ENCODE measurements around the gene CBFA2T2.

DNA sequence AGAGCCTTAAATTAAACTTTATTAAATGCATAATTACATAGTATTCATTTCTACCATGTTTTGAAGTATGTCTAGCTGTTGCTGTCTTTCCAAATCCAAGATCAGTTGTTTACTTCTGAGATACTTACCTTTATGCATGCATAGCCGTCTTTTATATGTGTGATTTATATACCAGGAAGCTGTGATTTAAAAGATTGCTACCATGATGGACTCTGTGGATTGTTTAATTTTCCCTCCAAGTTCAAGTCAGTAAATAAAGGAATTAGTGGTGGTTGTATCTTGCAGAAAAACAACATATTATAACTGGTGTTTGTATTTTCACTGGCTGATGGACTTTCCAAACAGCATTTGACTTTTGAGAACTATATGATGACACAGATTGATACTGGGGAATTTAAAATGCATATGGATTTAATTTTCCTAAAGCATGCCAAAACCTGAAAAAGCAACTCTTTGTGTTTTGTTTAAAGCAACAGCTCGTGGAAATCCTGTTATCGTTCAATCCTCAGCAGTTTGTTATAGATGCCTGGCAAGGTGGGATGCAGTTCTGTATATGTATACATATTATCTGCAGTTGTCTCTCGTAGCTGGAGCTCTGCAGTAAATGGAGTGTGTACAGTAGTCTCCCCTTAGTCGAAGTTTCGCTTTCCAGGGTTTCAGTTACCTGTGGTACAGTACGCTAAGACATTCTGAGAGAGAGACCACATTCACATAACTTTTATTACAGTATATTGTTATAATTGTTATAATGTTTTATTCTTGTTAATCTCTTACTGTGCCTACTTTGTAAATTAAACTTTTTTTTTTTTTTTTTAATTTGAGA is 77.1 kb downstream of the CBFA2T2 start:
- TF ChIP-seq CTCF (IDR thresholded peaks at IDR 0.05): no peak
- no peak for TF ChIP-seq EP300 (IDR thresholded peaks at IDR 0.05)
